A673 (cell line): ENCODE measurements around the gene RABGGTA. TPM values are rescaled to one million over a fixed set of nuclear protein-coding genes. Genes with fewer than 3 reads are reported as not detected.

ENCODE experiments used
- BruUV-seq: library from RNA; stranded (reverse); fragments of 400-500 nt; replicated peaks from 2 replicates; lab custom pipeline; 2021; lab: Mats Ljungman, UMichigan
- CTCF ChIA-PET: fragments of 300-600 bp; sonication (Branson Sonifier 250); formaldehyde crosslinking; loops from one replicate; lab custom pipeline; 2022; ENCODE audit warnings: antibody characterized with exemption; lab: Charles Lee
- POLR2A ChIA-PET: fragments of 300-600 bp; sonication (Branson Sonifier 250); formaldehyde crosslinking; loops from one replicate; lab custom pipeline; 2022; ENCODE audit warnings: antibody characterized with exemption; ENCODE audit not compliant: low non-redundant PET; lab: Charles Lee
- DNase-seq: peaks from one replicate; pipeline ENCODE4 v3.0.0-alpha.2; 2015; ENCODE audit warnings: low spot score
- H3K27ac ChIP-seq: fragments of 200-600 bp; sonication (generic); 2 replicates; pipeline ENCODE4 v1.5.1; 2016; ENCODE audit warnings: mixed run types, low read depth, mild to moderate bottlenecking, mixed read lengths, antibody characterized with exemption, low read length; ENCODE audit not compliant: poor library complexity, severe bottlenecking
- H3K27me3 ChIP-seq: fragments of 200-600 bp; sonication (generic); replicated peaks from 2 replicates; pipeline ENCODE4 v1.6.1; 2017; ENCODE audit warnings: mixed run types, low read depth, mild to moderate bottlenecking, mixed read lengths, antibody characterized with exemption, low read length; ENCODE audit not compliant: insufficient read depth, poor library complexity
- H3K36me3 ChIP-seq: fragments of 200-600 bp; sonication (generic); 2 replicates; pipeline ENCODE4 v1.6.1; 2016; ENCODE audit warnings: mixed run types, mild to moderate bottlenecking, mixed read lengths, antibody characterized with exemption, low read length; ENCODE audit not compliant: insufficient read depth, poor library complexity, severe bottlenecking
- H3K4me1 ChIP-seq: fragments of 200-600 bp; sonication (generic); 2 replicates; pipeline ENCODE4 v1.6.1; 2017; ENCODE audit warnings: mixed run types, mild to moderate bottlenecking, mixed read lengths, antibody characterized with exemption, low read length; ENCODE audit not compliant: insufficient read depth, poor library complexity, severe bottlenecking
- H3K4me3 ChIP-seq: fragments of 200-600 bp; sonication (generic); 2 replicates; pipeline ENCODE4 v1.5.1; 2016; ENCODE audit warnings: low read depth, mixed run types, mild to moderate bottlenecking, mixed read lengths, low read length; ENCODE audit not compliant: poor library complexity, severe bottlenecking
- H3K9me3 ChIP-seq: fragments of 200-600 bp; sonication (generic); 2 replicates; pipeline ENCODE4 v1.6.1; 2016; ENCODE audit warnings: mixed run types, low read depth, mild to moderate bottlenecking, mixed read lengths, antibody characterized with exemption, low read length; ENCODE audit not compliant: poor library complexity, severe bottlenecking
- EZH2 ChIP-seq: fragments of 200-600 bp; sonication (generic); IDR thresholded peaks from 2 replicates; pipeline ENCODE4 v1.6.1; 2017; ENCODE audit warnings: borderline replicate concordance, low read depth, mild to moderate bottlenecking, mixed read lengths, antibody characterized with exemption, low read length; ENCODE audit not compliant: poor library complexity, severe bottlenecking
- intact Hi-C: fragments of 100-400 bp; cut with micrococcal nuclease; formaldehyde crosslinking; loops from one replicate; pipeline ENCODE4 v1.10.0; 2022; ENCODE audit not compliant: unreplicated experiment
- total RNA-seq: library from RNA; stranded (reverse); gene quantifications from 2 replicates; pipeline ENCODE4 v1.2.3, GENCODE V29; 2021
- TF ChIP-seq, protein P1 (sequence below): fragments of 300-800, 200-600 bp; sonication (generic); conservative IDR thresholded peaks from 2 replicates; pipeline ENCODE4 v1.5.1; 2017; ENCODE audit warnings: low read depth, mild to moderate bottlenecking, antibody characterized with exemption, low read length, moderate library complexity, mixed read lengths

Gene RABGGTA
- total RNA-seq, 1 experiment from 2014 or later: 22.2 TPM

DNA sequence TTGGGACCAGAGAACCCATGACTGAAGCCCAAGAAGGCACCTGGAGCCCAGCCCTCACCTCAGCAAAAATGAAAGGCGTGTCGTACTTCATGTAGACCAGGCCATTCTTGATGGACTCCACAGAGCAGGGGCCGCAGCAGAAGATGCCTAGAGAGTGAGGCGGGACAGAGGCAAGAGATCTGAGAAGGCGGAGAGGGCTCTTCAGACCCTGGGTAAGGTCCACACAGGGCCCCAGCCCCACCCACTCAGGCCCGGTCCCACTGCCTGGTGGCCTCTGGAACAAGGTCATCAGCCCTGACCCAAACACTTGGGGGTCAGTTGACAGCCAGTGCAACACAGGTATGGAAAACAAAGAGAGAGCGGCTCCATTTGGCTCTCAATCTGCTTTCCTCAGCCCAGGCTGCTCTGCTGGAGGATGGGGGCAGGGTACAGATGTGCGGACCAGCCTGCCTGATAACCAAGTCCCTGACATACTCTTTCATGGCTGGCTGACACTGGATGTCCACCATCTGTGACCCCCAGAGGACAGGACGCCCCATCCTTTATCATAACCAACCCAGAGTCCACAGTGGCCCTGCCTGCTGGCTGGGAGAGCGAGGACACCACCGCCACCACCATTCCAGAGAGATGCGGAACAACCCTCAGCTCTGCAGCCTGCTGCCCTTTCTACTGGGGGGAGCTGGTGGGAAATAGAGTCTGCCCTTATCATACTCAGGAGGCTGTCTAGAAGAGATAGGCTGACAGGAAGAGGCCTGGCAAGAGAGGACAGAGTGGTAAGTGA lies 15.3 kb downstream of the RABGGTA start:
- no peak overlapping the region for H3K27ac ChIP-seq
- H3K9me3 ChIP-seq: no peaks in the 10 kb centered on the region
- H3K36me3 ChIP-seq: no peaks in the 10 kb centered on the region
- no peak for DNase-seq
- BruUV-seq: no TSS peak
- H3K4me1 ChIP-seq: no peaks in the 10 kb centered on the region
- no peaks in the 10 kb centered on the region for H3K27me3 ChIP-seq
- TF ChIP-seq, protein P1, sequence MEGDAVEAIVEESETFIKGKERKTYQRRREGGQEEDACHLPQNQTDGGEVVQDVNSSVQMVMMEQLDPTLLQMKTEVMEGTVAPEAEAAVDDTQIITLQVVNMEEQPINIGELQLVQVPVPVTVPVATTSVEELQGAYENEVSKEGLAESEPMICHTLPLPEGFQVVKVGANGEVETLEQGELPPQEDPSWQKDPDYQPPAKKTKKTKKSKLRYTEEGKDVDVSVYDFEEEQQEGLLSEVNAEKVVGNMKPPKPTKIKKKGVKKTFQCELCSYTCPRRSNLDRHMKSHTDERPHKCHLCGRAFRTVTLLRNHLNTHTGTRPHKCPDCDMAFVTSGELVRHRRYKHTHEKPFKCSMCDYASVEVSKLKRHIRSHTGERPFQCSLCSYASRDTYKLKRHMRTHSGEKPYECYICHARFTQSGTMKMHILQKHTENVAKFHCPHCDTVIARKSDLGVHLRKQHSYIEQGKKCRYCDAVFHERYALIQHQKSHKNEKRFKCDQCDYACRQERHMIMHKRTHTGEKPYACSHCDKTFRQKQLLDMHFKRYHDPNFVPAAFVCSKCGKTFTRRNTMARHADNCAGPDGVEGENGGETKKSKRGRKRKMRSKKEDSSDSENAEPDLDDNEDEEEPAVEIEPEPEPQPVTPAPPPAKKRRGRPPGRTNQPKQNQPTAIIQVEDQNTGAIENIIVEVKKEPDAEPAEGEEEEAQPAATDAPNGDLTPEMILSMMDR: no peak
- TF ChIP-seq EZH2: no peak
- POLR2A ChIA-PET: no interaction called here
- CTCF ChIA-PET: no interaction called here
- intact Hi-C loops: no loop called here
- no peak overlapping the region for H3K4me3 ChIP-seq

DNA sequence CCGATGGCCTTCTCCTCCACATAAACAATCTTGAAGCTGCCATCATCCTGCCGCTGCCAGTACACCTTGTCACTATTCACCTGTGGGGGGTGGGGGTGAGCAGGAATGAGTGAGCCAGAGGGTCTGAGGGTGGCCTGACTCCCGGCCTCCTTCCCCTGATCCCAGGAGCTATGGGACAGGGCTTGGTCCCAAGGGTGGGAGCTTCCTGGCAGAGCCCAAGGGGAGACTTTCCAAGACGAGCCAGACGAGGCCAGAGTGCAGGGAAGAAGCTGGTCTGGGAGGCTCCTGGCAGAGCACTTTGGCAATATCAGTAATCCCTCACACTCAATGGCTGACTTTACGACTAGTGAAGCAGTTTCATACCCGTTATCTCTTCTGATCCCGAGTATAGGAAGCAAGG lies 16.0 kb downstream of the RABGGTA start:
- Histone ChIP-seq H3K27ac (no peak overlapping the region), H3K4me1 (no peaks in the 10 kb centered on the region), H3K36me3 (no peaks in the 10 kb centered on the region), H3K9me3 (no peaks in the 10 kb centered on the region), H3K27me3 (no peaks in the 10 kb centered on the region), H3K4me3 (no peak overlapping the region)
- intact Hi-C loops: no loop called here
- TF ChIP-seq EZH2: no peak
- TF ChIP-seq, protein P1: no peak
- CTCF ChIA-PET: no interaction called here
- DNase-seq: no peak
- POLR2A ChIA-PET: no interaction called here
- no TSS peak for BruUV-seq

DNA sequence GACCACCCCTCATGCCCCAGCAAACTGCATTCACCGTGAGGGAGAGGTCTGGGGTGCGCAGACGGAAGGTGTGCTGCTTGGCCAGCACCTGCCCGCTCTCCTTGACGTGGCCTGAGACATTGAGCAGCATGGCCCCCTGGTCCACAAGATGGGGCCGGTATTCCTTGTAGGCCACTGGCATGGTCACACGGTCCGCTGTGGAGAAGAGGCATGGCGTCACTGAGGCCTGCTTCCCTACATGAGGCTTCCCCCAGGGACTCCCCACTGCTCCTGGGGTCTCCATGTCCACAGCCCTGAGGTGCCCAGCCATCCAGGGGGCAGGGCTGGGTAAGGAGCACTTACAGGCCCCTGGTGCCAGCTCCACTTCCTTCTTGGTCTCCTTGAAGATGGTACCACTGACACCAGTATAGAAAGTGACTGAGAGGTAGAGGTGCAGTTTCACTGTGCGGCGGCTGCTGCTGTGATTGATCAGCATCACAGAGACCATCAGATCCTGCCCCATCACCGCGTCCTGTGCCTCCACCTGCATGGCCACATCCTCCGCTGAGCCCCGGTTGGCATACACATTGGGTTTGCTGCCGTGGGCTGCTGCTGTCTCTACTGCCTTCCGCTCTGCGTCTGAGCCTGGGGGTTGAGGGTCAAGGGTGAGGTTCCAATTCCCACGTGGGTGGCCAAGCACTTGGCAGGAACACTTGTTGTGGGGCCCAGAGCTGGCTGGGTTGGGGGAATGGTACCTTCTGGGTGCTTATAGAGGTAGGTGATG lies 16.6 kb downstream of the RABGGTA start:
- no TSS peak for BruUV-seq
- no peaks in the 10 kb centered on the region for H3K4me1 ChIP-seq
- TF ChIP-seq, protein P1: no peak
- TF ChIP-seq EZH2: no peak
- H3K4me3 ChIP-seq: no peak overlapping the region
- no peak overlapping the region for H3K27ac ChIP-seq
- no peaks in the 10 kb centered on the region for H3K27me3 ChIP-seq
- ChIA-PET POLR2A (no interaction called here), CTCF (no interaction called here)
- no peaks in the 10 kb centered on the region for H3K36me3 ChIP-seq
- no peaks in the 10 kb centered on the region for H3K9me3 ChIP-seq
- intact Hi-C loops: no loop called here
- DNase-seq: no peak
